SK-N-MC (cell line): Measurements from ENCODE around the gene TMCC2.
"Not testable (repeated sequence)": the region's sequence is repeated elsewhere in the genome, so short reads cannot be mapped to it uniquely, and the experiment has no call there.

Source experiments
- DNase-seq: peaks from one replicate; pipeline ENCODE4 v3.0.0-alpha.2; 2011; ENCODE audit warnings: low read depth, low spot score
- H3K27ac ChIP-seq: fragments of 200-600 bp; sonication (generic); 2 replicates; pipeline ENCODE4 v1.5.1; 2016; ENCODE audit warnings: mixed run types
- H3K36me3 ChIP-seq: fragments of 200-600 bp; sonication (generic); 2 replicates; pipeline ENCODE4 v1.6.1; 2017; ENCODE audit warnings: antibody characterized with exemption, low read length, mixed read lengths; ENCODE audit not compliant: insufficient read depth
- H3K4me3 ChIP-seq: fragments of 200-600 bp; sonication (generic); 2 replicates; pipeline ENCODE4 v1.5.1; 2016
- H3K9ac ChIP-seq: fragments of 200-600 bp; sonication (generic); 2 replicates; pipeline ENCODE4 v1.8.0; 2017; ENCODE audit warnings: mixed run types, mixed read lengths; ENCODE audit not compliant: insufficient read length
- H3K9me3 ChIP-seq: fragments of 200-600 bp; sonication (generic); 2 replicates; pipeline ENCODE4 v1.6.1; 2017; ENCODE audit warnings: low read depth, mild to moderate bottlenecking, antibody characterized with exemption, low read length, moderate library complexity, mixed read lengths
- EZH2 ChIP-seq: fragments of 200-600 bp; sonication (generic); IDR thresholded peaks from one replicate; pipeline ENCODE4 v1.6.1; 2017; ENCODE audit warnings: antibody characterized with exemption
- FOXP2 ChIP-seq: optimal IDR thresholded peaks from 2 replicates; pipeline ENCODE3; 2011; ENCODE audit warnings: mild to moderate bottlenecking, moderate library complexity; ENCODE audit not compliant: insufficient read depth; ENCODE audit errors: extremely low read length, control extremely low read depth
- POLR2AphosphoS5 ChIP-seq: IDR thresholded peaks from 2 replicates; pipeline ENCODE4 v1.6.1; 2012; ENCODE audit warnings: mild to moderate bottlenecking, low read depth, low read length, borderline replicate concordance

TMCC2 gene

DNA sequence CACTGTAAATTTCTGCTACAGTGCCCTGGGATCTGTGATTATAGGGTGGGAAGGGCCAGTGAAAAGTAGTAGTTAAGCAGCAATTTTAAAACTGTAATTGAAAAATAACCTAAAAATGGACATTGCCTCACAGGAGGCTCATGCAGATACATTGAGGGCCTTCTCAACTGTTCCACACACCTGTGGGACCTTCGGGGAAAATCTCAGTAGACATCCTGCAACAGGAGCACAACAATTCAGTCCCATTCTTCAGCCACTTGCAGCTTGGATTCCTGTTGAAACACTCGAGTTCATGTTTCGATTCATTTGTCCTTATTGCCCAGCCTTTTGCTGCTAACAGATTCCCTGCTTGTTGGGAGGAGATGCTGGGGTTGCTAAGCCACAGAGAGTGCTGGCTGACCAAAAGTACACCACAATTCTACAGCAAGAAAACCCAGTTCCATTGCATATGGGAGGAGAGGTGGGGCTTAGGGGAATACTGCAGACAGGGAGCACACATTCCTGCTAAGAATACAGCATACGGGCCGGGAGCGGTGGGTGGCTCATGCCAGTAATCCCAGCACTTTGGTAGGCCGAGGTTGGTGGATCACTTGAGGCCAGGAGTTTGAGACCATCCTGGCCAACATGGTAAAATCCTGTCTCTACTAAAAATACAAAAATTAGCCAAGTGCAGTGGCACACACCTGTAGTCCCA is 4.5 kb downstream of the TMCC2 start:
- DNase-seq = no peak
- Histone ChIP-seq H3K27ac (no peak overlapping the region), H3K9me3 (no peaks in the 10 kb centered on the region), H3K4me3 (no peak overlapping the region), H3K9ac (no peak overlapping the region), H3K36me3 (no peaks in the 10 kb centered on the region)
- TF ChIP-seq POLR2AphosphoS5 (no peak), EZH2 (no peak), FOXP2 (no peak)

DNA sequence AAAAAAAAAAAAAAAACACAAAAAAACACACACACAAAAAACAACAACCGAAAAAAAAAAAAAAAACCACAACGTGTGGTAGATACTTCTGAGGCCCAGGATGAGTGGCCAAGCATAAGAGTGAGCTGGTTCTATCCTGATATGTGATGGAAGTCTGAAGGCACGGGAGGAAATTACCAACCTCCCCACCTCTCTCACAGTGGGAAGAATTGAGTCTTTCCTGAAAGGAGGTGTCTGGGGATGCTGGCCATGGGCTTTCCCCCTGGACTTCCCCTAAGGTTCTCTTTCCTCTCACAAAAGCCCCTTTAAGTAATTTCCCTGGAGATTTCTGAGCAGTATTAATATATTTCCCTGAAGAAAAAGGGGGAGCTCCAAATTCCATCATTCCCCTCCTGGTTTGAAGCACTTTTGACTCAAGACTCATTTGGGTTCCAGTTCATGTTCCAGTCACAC is 5.2 kb downstream of the TMCC2 start:
- no peaks in the 10 kb centered on the region for H3K9me3 ChIP-seq
- H3K9ac ChIP-seq = no peak overlapping the region
- no peak overlapping the region for H3K27ac ChIP-seq
- TF ChIP-seq FOXP2 = no peak
- no peak for TF ChIP-seq EZH2
- no peak overlapping the region for H3K4me3 ChIP-seq
- DNase-seq = no peak
- H3K36me3 ChIP-seq = no peaks in the 10 kb centered on the region

DNA sequence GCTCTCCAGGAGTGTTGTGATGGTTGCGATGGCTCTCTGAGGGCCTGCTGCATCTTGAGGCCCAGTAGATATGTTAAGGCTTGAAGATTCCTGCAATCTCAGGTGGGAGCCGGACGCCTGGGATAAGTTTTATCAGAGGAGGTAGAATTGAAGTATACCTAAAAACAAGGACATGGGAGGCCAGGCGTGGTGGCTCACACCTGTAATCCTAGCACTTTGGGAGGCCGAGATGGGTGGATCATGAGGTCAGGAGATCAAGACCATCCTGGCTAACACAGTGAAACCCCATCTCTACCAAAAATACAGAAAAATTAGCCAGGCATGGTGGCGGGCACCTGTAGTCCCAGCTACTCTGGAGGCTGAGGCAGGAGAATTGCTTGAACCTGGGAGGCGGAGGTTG is 6.2 kb downstream of the TMCC2 start:
- not testable (repeated sequence) for DNase-seq, H3K4me3 ChIP-seq, H3K27ac ChIP-seq, H3K9me3 ChIP-seq, H3K36me3 ChIP-seq, H3K9ac ChIP-seq

DNA sequence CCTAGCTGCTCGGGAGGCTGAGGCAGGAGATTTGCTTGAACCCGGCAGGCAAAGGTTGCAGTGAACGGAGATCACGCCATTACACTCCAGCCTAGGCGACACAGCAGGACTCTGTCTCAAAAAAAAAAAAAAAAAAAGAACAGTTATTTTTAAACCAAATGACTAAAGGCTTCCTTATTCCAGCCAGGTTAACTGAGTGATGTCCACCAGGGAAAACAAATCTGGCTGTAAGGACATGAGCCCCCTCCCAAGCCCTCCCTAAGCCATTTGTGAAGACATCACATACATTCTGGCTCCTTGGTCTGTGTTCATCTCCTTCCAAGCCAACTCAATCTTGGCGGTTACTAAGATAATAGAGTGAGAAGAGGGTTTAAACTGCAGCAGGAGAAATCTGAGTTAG is 8.2 kb downstream of the TMCC2 start:
- H3K4me3 ChIP-seq = no peak overlapping the region
- no peak for TF ChIP-seq POLR2AphosphoS5
- no peak for TF ChIP-seq EZH2
- no peak for TF ChIP-seq FOXP2
- no peaks in the 10 kb centered on the region for H3K36me3 ChIP-seq
- no peak overlapping the region for H3K9ac ChIP-seq
- H3K9me3 ChIP-seq = no peaks in the 10 kb centered on the region
- no peak overlapping the region for H3K27ac ChIP-seq
- no peak for DNase-seq

DNA sequence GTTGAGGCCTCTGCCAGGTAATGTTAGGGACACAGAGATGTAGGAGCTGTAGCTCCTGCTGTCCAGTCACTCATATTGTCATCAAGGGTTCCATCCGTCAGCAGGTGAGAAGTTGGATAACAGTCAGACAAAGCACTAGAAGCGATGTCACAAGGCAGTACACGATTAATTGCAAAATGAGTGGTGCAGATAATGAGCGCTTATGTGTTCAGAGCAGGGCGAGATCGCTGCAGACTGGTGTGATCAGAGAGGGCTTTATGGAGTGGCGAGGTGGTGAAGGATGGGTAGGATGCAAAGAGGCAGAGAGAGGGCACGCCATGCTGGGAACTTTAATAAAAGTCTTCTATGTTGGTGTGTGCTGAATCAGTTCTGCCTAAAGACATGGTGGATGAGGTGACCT is 8.8 kb downstream of the TMCC2 start:
- Histone ChIP-seq H3K27ac (no peak overlapping the region), H3K36me3 (no peaks in the 10 kb centered on the region), H3K9me3 (no peaks in the 10 kb centered on the region), H3K4me3 (no peak overlapping the region), H3K9ac (no peak overlapping the region)
- DNase-seq = no peak
- TF ChIP-seq FOXP2 = no peak
- TF ChIP-seq EZH2 = no peak
- no peak for TF ChIP-seq POLR2AphosphoS5

DNA sequence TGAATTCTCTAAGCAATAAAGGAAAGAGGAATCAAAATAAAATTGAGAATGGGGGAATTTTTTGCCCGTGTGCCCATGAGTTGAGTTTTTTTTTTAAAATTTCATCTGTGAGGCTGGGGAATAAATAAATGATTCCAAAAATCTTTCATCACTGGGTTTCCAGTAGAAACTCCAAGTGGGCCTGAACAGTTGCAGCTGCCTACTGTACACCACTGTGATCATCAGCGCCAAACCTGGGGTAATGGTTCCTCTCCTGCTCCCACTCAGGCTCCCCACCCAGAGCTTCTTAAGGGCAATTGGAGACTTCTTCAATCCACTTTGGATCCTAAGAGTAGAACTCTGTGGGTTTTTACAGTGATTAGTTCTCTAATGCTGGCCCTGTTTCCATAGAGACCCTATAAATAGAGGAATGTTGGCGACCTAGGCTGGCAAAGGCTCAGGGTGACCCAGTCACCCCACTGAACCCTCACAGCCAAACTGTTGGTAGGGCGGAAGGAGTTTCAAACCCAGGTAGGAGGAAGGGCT is 9.3 kb downstream of the TMCC2 start:
- Histone ChIP-seq H3K9me3 (no peaks in the 10 kb centered on the region), H3K9ac (no peak overlapping the region), H3K4me3 (no peak overlapping the region), H3K27ac (no peak overlapping the region), H3K36me3 (no peaks in the 10 kb centered on the region)
- DNase-seq = no peak
- TF ChIP-seq FOXP2 (no peak), POLR2AphosphoS5 (no peak), EZH2 (no peak)

DNA sequence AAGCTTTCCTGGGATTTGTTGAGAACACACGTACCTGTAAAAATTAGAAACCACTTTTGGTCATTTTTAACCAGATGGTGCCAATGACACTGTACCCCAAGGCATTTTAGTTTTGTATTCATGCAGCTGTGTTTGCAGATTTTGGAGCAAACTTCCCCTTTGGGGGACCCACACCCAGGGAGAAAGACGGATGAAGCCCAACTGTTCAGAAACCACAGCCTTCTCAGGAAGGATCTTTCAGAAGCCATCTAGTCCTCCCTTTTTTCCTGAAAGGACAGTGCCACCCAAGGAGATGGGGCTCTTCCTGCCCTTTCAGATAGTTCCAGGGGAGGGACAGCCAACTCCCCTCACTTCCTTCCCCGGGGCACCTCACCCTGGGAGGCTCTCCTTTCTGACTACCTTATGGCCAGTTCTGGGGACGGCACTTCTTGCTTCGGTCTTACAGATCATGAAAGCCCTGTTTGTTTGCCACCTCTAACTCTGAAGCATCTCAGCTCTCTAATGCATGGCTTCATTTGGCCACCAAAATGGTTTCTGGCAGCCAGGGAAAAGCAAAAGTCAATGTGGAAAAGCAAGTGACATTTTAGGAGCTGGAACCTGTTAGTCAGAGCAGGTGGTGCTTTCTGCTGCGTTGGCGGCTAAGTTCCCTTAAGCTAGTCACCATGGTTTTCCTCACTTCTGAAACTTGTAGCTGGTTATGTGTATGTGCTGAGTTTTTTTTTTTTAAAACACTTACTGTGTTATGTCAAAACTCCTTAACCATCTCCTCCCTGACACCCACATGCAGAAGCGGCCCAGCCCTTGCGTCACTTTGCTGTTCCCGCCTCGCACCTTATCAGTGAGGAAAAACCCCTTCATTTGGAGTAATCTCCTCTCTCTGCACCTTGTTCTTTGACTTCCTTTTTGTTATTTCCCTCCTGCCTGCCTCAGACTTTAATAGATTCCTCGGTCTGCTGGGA is 10.1 kb downstream of the TMCC2 start:
- TF ChIP-seq FOXP2 (no peak), EZH2 (no peak), POLR2AphosphoS5 (no peak)
- no peaks in the 10 kb centered on the region for H3K36me3 ChIP-seq
- H3K9me3 ChIP-seq = no peaks in the 10 kb centered on the region
- no peak for DNase-seq
- no peak overlapping the region for H3K9ac ChIP-seq
- no peak overlapping the region for H3K4me3 ChIP-seq
- no peak overlapping the region for H3K27ac ChIP-seq

DNA sequence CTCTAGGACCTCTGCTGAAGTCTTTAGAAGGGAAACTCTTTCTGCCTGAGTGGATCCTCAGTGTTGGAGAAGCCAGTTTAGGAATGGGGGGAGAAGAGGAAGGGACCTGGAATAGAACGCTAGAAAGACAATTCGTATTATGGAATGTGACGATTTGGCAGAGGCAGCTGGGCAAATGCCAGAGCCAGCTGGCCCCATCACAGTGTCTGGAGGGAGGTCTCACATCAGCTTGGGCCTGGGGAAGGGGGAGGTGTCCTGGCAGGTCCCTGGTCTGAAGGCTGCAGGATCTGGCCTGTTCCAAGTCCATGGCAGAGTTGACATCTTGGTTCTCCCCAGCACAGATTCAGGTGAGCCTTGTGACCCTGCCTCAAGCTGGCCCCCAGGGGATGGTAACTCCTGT is 11.3 kb downstream of the TMCC2 start:
- TF ChIP-seq POLR2AphosphoS5 (no peak), EZH2 (no peak), FOXP2 (no peak)
- no peak for DNase-seq

More for the DNA sequence above, 11.3 kb downstream of the TMCC2 start:
- H3K9ac ChIP-seq = no peak overlapping the region
- no peaks in the 10 kb centered on the region for H3K36me3 ChIP-seq
- H3K27ac ChIP-seq = no peak overlapping the region
- no peaks in the 10 kb centered on the region for H3K9me3 ChIP-seq
- no peak overlapping the region for H3K4me3 ChIP-seq
